NCI-H2171 treated with DMSO at 0.1 percent for 48 hours (cell line): ENCODE data around the gene GAPT.
"Not testable (repeated sequence)": the region's sequence is repeated elsewhere in the genome, so short reads cannot be mapped to it uniquely, and the experiment has no call there.

Experiments
- DNase-seq: peaks from one replicate; lab custom pipeline; 2025; lab: John Stamatoyannopoulos, UW

GAPT gene

DNA sequence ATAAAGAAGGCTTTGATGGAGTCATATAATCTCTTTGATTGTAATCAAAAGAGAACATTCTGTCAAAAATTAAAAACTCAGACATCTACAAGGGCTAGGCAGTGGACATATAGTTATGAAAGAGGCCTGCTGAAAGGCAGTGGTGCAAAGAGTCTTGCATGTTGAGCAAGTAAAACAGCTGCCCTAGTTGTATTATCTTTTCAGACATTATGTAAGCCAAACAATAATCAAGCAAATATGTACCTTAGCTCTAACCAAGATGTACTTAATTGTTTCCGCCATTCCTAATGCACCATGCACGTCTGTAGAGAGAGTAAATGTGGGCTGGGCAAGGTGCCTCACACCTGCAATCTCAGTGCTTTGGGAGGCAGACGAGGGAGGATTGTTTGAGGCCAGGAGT lies 14.3 kb downstream of the GAPT start:
- no peak for DNase-seq

DNA sequence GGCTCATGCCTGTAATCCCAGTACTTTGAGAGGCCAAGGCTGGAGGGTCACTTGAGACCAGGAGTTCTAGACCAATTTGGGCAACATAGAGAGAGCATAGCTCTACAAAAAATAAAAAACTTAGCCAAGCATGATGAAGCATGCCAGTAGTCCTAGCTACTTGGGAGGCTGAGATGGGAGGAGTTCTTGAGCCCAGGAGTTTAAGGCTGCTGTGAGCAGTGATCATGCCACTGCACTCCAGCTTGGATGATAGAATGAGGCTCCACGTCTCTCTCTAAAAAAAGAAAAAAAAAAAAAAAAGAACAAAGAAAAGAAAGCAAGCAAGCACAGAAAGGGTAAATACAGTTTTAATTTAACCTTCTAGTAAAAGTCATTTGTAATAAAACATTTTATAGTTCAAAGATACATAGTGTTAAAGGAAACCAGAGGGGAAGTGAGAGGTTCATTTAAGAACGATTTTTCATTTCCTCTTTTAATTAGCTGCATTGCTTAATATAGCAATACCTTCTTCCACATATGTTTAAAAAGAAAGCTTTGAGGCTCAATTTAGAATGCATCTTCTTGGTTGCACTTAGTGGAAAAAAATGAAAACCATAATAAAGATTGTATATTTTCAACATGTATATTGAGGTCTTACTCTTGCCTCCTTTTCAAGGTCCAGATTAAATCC lies 14.9 kb downstream of the GAPT start:
- no peak for DNase-seq

DNA sequence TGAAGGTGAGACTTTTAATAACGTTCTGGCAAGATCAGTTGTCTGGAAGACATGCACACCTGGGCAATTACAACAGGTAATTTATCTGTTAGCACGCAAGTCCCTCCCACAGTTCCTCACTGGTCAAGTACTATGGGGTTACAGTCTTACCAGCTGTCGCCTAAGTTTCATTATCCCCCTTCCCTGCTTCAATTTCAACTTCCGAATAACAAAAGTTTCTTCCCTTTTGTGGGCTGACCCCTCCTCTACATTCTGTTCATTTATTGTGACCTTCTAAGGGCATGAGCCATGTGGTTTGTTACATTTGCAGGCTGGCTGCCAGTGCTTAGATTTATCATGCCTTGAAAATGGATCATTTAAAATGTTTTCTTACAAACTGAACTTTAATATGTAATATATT lies 16.5 kb downstream of the GAPT start:
- peak; percentile 16 for DNase-seq

GRCh38 chr5:58517198-58517597 lies 26.0 kb downstream of the GAPT start:
- DNase-seq = no peak

DNA sequence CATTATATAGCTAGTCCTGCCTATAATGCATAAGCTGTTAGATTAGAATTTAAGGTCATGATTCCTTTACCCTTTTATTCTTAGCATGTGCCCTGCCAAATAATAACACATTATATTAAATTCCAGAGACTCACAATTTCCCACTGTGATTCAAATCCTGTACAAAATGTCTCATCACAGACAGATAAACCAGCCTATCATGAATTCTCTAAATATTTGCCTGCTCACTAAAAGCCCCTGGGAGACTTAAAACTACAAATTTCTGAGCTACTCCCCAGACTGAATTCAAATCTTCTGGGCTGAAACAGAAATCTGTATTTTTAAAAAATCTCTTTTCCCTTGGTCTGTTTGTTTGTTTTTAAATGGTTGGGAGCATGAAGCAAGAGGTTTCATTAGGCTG lies 32.7 kb downstream of the GAPT start:
- DNase-seq = no peak

GRCh38 chr5:58524571-58524970 lies 33.3 kb downstream of the GAPT start:
- DNase-seq = no peak

DNA sequence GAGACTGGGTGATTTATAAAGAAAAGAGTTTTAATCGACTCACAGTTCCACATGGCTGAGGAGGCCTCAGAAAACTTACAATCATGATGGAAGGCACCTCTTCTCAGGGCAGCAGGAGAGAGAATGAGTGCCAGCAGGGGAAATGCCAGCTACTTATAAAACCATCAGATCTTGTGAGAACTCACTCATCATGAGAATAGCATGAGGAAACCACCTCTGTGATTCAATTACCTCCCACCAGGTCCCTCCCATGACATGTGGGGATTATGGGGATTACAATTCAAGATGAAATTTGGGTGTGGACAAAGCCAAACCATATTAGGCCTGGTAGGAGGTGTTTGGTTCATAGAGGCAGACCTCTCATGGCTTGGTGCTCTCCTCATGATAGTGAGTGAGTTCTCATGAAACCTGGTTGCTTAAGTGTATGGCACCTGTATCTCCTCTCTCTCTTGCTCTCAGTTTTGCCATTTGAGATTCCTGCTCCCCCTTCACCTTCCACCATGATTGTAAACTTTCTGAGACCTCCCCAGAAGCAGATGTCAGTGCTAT lies 39.8 kb downstream of the GAPT start:
- DNase-seq = no peak

GRCh38 chr5:58541935-58542334 lies 50.7 kb downstream of the GAPT start:
- not testable (repeated sequence) for DNase-seq

- no peak for DNase-seq
Measured at GRCh38 chr5:58542709-58543108, 51.5 kb downstream of the GAPT start.

DNA sequence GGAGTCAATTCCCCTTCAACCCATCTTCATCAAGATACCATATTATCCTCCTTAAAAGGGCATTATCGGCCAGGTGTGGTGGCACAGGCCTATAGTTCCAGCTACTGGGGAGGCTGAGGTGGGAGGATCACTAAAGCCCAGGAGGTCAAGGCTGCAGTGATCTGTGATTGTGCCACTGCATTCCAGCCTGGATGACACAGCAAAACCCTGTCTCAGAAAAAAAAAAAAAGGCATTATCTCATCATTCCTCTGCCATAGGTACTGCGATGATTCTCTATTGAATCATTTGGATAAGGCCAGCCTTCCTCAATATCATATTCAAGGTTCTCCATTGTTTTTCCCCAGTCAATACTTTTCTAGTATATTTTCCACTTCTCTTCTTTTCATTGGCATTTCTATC lies 52.5 kb downstream of the GAPT start:
- DNase-seq = no peak

GRCh38 chr5:58544195-58544594 lies 53.0 kb downstream of the GAPT start:
- no peak for DNase-seq

DNA sequence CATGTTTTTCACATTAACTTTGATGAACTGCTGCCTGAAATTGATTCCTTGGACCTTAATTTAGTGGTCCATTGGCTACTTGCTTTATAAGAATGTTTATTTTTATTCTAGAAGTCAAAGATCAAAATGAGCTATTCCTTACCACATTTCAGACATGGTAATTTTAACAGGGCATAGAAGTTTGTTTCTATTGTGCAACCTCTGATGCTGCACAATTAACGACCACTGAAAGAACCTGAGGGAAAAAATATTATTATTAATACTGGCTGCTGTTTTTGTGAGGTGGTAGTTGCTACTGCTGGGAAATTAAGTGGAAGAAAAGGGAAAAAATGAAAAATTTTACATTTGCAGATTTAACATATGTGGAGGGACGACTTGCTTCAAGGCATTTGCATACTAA lies 53.7 kb downstream of the GAPT start:
- DNase-seq = no peak

DNA sequence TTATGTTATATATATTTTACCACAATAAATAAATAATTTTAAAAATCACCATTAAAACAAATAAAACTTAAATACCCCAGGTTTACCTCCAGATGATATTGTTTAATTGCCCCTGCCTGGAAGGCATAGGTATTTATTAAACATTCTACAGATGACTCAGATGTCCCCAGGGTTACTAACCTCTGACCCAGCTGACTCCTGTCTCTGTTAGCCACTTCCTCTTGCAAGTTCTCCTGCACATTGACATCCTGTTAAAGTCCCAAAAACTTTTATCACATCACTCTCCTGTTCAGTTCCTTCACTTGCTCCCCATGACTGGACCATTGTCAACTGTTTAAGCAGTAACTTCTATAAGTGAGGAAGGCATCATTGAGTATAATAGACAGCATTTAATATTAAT lies 54.7 kb downstream of the GAPT start:
- no peak for DNase-seq
